OCI-LY3 (cell line): Measurements from ENCODE around the gene CEP112.

Source experiments
- CTCF ChIP-seq: fragments of 200-600, 300-600 bp; sonication (generic); IDR thresholded peaks from 2 replicates; pipeline ENCODE4 v1.5.1; 2014; ENCODE audit warnings: antibody characterized with exemption, low read length, low read depth
- EZH2phosphoT487 ChIP-seq: fragments of 200-600 bp; shearing (Covaris generic); IDR thresholded peaks from 2 replicates; pipeline ENCODE4 v1.6.1; 2018; ENCODE audit warnings: antibody characterized with exemption, mixed run types, low read depth

GRCh38 chr17:65952586-65952985, 239.3 kb downstream of the CEP112 start:
- TF ChIP-seq CTCF (no peak), EZH2phosphoT487 (no peak)
